GM19324 (cell line): Measurements from ENCODE around the gene RASL11B.

Source experiments
- ATAC-seq: cut with Tn5 transposase; IDR thresholded peaks from one replicate; pipeline ENCODE4 v1.9.1; 2021; ENCODE audit warnings: mild to moderate bottlenecking, moderate library complexity; ENCODE audit not compliant: unreplicated experiment, low FRiP score

The RASL11B gene

DNA sequence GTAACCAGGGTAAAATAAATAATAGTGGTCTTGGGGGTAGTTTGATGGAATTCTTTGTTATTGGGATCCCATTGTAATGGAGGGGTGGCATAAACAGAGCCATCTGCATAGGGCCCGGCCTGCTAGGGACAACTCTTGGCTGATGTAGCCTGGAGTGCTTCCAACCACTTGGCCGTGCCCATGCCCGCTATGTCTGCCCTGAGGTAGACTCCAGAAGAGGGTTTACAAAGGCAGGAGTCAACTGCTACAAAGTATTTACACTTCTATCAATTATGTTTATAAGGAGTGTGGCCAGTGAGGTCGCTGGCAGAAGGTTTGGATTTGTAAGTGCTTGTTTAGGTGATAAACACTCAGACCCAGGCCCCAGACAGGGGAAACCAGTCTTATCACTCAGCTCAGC lies 8.1 kb downstream of the RASL11B start:
- ATAC-seq: no peak

DNA sequence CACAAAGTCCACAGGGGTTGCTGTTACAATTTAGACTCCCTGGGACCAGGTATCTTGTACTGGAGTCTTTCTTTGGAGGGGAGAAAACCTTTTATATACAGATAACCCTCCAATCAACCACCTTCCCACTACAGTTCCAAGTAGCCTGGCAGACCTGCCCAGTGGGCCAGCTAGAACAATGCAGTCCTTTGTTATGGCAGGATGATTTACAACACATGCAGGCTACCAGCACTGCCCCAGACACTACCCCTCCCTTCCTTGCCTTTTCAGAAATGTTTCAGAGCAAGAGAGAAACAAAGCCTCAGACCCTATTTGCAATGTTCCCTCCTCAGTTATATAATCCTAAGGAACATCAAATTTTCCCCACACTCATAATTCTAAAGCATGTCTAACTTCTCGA lies 11.1 kb downstream of the RASL11B start:
- ATAC-seq: no peak

DNA sequence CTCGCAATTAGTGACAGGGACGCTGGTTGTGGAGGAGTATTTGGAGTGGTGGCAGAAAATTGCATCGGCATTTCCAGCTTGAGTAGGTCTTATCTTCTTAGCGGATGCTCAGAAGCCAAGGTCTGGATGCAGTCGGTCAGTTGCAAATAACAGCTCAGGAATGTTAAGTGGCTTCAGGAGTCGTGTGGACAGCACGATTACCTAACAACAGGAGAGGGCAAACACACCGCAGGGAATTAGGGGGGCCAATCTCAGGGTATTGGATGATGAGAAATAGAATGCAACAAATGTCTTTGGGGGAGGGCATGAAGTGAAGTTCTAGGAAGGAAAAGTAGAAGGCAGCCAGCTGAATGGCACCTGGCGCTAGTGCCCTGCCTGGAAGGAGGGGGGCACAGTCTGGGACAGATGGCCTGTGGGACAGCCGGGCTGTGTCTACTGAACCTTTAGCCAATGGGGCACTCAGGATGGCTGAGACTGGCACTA lies 11.8 kb downstream of the RASL11B start:
- no peak for ATAC-seq

DNA sequence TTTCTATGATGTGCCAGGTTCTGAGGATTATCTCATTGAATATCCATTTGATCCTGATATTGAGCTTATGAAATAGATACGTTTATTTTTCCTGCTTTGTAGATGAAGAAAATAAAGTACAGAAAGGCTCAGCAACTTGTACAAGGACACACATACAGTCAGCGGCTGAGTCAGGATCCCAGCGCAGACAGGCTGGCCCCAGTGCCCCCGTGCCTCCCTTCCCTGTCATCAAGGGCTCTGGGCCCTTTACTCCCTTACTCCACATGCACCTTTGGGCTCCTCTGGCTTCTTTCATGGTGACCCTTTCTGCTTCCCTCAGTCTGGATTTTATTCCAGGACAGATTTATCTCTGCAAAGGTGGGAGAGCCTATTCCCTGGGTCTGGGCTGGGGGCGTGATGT lies 12.8 kb downstream of the RASL11B start:
- ATAC-seq: no peak

DNA sequence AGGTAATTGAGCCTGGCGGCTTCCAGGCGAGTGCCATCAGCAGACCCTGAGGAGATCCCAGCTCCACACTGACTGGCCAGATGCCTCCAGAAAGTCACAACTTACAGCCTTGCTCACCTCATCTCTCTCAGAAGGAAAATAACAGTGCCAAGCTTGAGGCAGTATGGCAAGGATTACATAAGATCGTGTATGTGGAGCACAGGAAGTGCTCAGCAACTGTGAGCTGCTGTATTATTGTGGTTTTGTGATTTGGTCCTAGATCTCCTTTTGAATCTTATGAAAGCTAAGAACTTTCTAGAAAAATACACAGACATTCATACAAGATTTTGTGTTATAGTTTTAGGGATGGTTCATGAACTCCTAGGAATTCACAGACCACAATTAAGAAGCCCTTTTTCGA lies 14.0 kb downstream of the RASL11B start:
- no peak for ATAC-seq

DNA sequence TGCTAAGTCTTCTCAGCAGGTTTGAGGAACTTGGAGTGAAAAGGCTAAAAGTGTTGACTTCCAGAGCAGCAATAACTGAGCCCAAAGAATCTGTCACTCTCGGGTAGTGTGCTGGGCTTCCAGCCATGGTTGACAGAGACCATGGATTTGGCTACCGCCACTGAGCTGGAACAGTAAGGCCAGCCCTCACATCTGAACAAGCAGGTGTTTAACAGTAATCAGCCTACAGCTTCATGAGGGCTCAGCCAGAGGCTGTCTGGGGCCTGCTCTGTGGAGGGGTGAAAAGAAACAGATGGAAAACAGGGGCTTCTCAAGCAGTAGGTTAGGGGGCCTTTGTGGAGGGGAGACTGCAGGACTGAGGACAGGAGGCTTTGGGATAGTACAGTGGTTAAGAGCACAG lies 14.9 kb downstream of the RASL11B start:
- no peak for ATAC-seq

DNA sequence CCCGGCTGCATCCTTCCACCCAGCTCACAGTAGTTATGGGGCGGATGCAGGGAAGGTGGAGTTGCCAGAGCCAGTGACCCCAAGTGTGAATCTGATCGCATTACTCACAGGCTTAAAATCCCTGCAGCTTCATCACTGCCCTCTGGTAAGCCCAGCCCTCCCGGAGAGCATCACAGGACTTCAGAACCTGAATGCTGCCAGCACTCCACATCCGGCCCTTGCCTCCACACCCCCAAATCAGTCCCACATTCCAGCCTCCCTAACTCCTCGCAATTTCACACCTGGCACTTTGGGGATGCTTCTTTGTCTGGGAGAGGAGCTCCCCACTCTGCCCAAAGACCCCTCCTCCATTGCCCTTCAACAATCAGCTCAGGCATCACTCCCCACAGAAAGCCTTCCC lies 15.6 kb downstream of the RASL11B start:
- ATAC-seq: no peak

DNA sequence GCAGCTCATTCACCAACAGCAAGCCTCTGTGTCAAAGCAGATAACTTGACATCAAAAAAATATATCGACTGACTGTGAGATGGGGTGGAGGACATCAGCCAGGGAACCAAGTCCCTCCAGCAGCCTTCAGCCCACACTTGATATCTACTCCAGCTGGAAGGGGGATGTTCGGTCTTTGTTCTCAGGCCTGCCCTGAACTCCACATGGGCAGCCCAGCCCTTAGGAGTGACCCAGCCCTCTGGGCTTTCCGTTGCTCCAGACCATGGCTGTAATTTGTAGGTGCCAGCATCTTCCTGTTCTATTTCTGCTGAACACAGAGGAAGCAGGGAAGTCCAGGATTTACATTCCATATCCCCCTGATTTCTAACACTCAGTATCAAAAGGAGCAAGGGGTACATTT lies 17.4 kb downstream of the RASL11B start:
- ATAC-seq: no peak

DNA sequence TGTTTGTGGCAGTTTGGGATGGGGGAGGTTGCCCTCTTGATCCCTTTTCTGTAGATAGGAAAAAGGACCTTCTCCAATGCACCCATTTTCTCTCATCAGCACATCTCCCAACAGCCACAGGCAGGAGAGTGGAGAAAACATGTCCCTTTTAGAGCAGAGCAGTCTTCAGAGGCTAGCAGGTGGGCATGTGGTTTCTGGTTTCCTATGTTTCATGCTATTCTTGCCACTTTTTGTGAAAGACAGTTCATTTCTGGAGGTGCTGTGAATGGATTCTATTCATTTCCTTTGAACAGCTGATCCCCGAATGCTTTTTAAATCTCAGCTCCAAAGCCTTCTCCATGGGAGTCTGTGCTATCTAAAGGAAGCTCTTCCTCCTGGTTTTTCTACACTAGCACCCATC lies 18.9 kb downstream of the RASL11B start:
- ATAC-seq: no peak

DNA sequence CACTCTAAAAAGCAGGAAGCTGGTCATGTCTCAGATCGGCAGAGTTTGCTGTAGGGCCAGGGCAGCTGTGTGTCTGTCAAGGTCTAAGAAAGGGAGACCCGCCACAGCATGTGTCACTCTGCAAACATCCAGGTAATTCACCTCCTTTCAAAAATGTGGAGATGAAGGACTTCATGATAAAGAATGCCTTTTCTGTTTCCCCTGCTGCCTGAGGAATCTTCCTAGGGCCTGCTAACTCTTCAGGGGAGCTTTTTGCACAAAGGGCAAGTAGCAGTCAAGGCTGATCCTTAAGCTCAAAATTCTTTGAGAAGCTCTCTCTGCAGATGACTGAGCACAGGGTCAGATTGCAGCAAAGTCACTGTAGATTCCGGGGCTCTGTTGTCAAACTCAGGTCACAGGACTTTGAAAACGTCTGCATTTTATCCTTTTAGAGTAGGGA lies 21.1 kb downstream of the RASL11B start:
- ATAC-seq: no peak

DNA sequence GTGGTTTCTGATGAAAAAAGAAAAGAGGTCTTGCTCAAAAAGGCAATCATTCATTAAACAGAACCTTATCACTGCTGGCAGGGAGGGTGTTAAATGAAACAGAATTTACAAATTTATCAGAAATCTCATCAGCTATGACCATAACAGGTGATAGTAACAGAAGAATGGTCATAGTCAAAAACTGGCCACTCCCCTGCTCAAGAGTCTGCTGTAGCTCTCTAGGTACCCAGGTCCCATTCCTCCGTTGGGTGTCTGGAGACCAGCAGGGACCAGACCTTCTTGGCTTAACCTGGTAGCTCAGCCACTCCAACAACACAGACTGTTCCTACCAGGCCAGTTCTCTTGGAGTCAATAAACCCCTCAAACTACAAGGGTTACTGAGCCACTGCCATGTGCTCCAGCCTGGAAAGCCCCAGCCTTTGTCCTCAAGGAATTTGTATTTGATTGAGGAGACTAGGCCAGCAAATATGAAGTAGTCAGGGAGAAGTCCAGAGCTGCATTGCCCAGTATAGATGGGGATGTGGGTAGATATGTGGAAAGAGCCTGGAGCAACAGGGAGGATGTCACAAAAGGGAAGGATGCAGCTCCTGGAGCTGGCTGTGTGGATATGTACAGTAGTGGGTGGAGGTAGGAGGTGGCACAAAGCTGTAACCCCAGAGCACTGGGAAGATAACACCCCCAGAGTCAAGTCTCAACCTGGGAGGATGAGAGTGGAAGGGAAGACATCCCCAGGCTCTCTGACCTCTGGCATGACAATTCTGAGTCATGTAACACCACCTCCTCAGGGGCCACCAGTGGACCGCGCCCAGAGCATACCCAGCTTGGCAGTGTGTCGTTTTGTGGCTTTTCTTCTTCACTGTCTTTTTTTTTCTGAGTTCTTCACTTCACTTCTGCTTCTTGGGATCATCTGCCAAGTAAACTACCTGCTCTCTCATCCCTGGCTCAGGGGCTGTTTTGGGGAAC lies 21.9 kb downstream of the RASL11B start:
- ATAC-seq: no peak

DNA sequence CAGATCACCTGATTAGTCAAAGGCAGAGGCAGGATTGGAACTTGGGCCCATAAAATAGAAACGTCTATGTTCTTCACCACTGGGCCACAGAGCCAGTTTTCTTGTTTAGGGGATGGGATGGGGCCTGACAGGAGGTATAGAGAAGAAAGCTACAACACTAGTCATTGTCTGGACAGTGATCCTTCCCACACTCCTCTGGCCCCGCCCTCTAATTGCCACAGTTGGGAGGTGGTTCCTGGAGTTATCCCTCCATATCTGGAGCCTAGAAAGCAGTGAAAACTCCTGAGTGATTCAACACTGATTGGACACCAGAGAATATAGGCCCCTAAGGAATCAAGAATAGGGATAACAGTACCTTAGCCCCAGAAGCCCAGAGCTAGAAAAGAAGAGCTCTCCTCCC lies 22.9 kb downstream of the RASL11B start:
- no peak for ATAC-seq

DNA sequence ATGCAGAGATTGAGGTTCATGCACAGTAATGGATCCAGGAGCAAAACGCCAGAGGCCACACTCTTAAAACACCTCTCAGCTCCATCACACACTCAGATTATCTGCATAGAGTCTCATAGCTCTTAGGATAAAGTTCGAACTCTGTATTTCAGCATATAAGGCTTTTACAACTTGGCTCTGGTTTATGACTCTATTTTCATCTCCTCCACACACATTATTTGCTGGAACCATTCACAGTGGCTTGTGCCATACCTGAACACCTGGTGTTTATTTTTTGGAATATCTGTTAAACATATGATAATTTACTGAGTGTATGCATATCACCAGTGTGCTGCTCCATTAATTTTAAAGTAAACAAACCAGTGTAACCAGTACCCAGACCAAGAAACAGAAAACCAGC lies 27.2 kb downstream of the RASL11B start:
- no peak for ATAC-seq

DNA sequence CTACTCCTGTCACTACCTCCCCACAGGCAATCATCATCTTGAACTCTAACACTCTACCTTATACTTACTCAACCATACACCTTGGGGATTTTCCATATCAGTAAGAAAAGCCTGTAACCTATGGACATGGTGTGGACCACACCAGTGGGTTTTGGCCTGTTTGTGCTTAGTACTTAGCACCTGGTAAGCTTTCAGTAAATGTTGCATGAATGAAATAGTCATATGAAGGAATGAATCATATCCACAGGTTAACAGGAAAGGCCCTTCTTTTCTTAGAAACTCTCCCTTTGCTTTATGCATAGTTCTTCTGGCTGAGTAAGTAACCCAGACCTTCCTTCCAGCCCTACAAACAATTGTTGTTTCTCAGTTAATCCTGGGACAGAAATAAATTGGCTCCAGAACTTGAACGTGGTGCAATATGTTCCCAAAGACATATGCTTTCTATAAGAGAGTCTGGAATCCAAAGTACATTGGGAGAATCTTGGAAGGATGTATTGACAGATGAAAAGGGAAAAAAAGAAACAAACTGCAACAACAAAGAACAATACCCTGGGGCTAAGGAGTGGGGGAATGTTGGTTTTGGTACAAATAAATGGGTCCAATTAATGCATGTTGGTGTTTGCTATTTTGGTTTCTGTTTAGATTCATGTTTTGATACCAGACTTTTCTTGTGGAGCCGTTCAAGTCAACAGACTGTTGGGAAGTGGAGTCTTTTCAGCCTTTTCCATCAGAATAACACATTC lies 27.8 kb downstream of the RASL11B start:
- no peak for ATAC-seq

DNA sequence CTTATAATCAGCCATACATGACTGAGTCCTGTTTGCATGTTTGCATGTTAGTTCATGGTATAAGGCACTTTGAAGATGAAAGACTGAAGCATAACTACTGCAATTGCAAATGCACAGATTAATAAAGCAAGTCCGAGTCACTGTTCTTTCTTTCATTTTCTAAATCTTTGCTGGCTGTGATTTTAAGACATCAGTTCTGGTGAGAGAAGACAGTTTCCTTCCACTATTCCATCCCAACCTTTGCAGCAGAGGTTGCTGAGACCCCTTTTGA lies 28.3 kb downstream of the RASL11B start:
- ATAC-seq: no peak

DNA sequence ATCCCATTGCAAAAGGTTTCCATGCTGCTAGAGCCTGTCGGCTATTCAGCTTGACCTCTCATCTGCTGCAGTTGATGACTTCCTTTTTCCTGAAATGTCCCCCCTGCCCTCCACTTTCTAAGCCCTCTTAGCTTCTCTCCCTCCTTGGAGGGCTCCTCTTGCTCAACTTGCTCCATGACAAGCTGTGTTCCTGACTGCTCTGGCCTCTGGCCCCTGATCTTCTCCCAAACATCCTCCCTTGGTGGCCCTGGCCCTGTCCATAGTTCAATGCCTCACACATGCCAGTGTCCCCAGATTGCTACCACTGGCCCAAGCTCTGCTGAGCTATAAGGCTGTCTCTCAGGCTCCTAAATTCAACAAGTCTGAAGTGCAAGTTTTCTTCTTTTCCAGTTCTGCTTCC lies 29.6 kb downstream of the RASL11B start:
- ATAC-seq: no peak

DNA sequence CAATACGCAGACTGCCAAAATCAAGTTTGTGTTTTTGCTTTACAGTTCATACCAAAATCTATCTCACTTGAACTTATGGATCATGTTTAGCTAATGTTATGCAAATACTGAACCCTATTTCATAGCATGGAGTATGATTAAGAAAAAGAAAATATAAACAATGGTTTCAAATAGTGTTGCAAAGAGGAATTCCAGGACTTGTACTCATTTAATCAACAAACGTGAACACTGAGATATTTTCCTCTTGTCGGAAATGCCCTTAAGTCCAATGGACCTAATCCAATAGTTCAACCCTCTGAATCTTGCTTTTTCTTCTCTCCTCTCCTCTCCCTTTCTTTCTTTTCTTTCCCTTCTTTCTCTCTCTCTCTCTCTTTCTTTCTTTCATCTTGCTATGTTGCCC lies 30.8 kb downstream of the RASL11B start:
- ATAC-seq: no peak

DNA sequence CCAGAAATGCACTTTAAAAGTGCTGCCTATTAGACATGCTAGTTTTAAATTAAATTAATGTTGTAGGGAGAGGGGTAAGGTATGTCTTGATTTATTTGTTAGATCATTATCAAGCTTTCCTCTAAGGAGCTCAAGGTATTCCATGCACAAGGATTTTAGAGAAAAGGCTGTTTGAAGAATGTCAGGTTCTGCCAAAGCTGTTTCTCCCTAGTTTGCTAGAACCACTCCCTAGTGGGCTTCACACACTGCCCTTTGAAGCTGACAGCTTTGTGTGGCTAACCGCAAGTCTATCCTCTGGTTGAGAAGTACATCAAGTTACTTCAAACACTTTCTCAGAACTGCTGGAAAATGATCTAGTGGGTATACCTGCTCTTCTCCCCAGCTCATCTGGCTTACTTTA lies 32.3 kb downstream of the RASL11B start:
- ATAC-seq: no peak

DNA sequence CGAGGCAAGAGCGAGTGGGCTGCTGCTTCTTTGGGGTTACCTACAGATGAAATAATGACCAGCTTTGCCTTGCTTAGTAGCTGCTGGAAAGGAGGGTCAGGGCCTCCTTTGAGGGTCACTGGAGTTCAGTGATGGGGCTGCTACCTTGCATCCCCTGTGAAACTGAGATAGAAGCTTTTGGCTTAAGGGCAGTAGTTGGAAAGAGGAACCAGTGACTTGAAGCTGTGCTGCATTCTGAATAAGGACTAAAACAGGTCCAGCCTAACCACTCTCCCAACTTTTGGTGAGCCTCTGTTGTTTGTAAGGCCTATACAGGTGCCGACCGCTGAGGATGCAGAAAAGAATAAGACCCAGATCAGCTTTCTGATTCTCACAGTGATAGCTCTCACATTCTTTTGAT lies 41.2 kb downstream of the RASL11B start:
- ATAC-seq: no peak

DNA sequence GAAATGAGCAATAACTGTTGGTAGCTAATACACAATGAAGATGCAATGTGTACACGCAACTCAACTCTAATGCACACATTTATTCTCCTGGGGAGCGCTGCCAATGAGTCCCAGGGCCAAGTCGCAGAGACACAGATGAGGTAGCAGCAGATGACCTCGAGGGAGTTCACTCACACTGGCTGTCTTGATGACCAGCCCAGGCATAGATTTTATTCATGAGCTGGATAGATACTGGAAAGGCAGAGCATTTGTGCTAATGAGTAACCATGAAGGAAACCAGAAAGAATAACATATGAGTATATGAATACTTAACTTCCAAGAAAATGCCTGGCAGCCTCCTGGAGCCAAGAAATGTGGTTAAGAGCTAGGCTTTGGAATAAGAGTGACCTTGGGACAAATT lies 42.3 kb downstream of the RASL11B start:
- no peak for ATAC-seq

DNA sequence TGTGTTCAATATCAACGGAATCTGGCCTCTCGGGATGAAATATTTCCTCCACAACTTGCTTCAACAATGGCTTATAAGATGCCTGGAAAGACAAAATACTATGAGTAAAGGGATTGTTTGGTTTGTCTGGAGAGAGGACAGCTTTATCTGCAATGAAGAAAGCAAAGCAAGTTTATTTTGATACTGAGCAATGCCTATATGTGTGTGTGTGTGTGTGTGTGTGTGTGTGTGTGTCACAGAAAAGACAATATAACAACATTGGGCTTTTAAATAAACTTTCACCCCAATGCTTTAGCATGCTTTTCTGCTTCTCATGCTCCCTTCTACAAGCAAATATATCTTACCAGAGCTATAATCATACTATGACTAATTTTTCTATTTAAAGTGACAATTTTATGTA lies 45.4 kb downstream of the RASL11B start:
- no peak for ATAC-seq

DNA sequence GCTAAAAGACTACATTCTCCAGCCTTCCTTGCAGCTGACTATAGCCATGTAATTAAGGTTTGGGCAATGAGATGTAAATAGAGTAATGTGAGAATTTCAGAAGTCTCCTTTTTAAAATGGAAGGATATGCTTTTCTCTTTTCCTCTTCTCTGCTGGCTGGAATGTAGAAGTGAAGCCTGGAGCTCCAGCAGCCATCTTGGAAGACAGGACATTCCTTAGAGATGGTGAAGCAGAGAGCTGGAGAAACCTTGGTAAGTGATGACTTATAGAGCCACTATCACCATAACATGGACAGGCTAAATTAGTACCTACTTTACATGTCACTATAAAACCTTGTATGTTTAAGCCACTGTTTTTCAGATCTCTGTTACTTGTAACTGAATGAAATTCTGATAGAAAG lies 48.0 kb downstream of the RASL11B start:
- ATAC-seq: no peak
